Upper lobe of right lung (tissue), 1 donor: Measurements from ENCODE around the gene USP16. TPM values are rescaled to one million over a fixed set of nuclear protein-coding genes. Genes with fewer than 3 reads are reported as not detected.
A peak's percentile ranks its signal among the peaks of the same experiment; 100 is the strongest.

Experiments used
- ATAC-seq: fragments of 200-7000 bp; cut with Tn5 transposase; one replicate; pipeline ENCODE4 v1.9.1; 2020; ENCODE audit warnings: mild to moderate bottlenecking, moderate library complexity
- DNase-seq: peaks from one replicate; pipeline ENCODE4 v3.0.0-alpha.2; 2020
- H3K27ac ChIP-seq: fragments of 200-600 bp; one replicate; pipeline ENCODE4 v1.8.0; 2022
- H3K27me3 ChIP-seq: fragments of 200-600 bp; one replicate; pipeline ENCODE4 v1.8.0; 2022; ENCODE audit warnings: mild to moderate bottlenecking
- H3K36me3 ChIP-seq: fragments of 200-600 bp; one replicate; pipeline ENCODE4 v1.8.0; 2022
- H3K4me1 ChIP-seq: fragments of 200-600 bp; one replicate; pipeline ENCODE4 v1.8.0; 2022
- H3K4me3 ChIP-seq: fragments of 200-600 bp; one replicate; pipeline ENCODE4 v1.8.0; 2022; ENCODE audit warnings: mild to moderate bottlenecking
- H3K9me3 ChIP-seq: fragments of 200-600 bp; one replicate; pipeline ENCODE4 v1.8.0; 2022
- CTCF ChIP-seq: fragments of 200-600 bp; IDR thresholded peaks from one replicate; pipeline ENCODE4 v1.8.0; 2022; ENCODE audit warnings: antibody characterized with exemption
- intact Hi-C: fragments of 100-400 bp; cut with DNase I; formaldehyde crosslinking; loops from one replicate; pipeline ENCODE4 v1.11.0; 2022
- total RNA-seq: library from RNA; stranded (reverse); fragmentation: NEBNext Ultra II Directional; extraction: Animal tissue kit (Norgen Biotek cat#: 25700); gene quantifications from one replicate; pipeline ENCODE4 v1.2.1, GENCODE V29; 2021
- donor health status: DM: no; HTN: yes; CAD: no; lungs with severe emphysema.

The USP16 gene
- total RNA-seq, 1 donor from 2014 or later: 32.7 TPM

- intact Hi-C loops: no loop called here
- TF ChIP-seq CTCF: no peak
- peak overlapping the region; percentile 82 for H3K4me3 ChIP-seq
- no peaks in the 10 kb centered on the region for H3K9me3 ChIP-seq
- DNase-seq (no peak), ATAC-seq (no peak)
- no peaks in the 10 kb centered on the region for H3K36me3 ChIP-seq
- H3K27ac ChIP-seq: peak overlapping the region; percentile 78
- no peaks in the 10 kb centered on the region for H3K27me3 ChIP-seq
- H3K4me1 ChIP-seq: peaks cover 14% of the 10 kb centered on the region
Observed at GRCh38 chr21:28991861-28992525, 32.5 kb upstream of the USP16 start.

GRCh38 chr21:28992526-28993292 is 31.8 kb upstream of the USP16 start, which contains the start of gene LTN1:
Gene LTN1, minus strand, starts transcription at chr21:28992877. Its CDS starts 72 bp downstream, at chr21:28992805.
- intact Hi-C loops: no loop called here
- Histone ChIP-seq H3K36me3 (no peaks in the 10 kb centered on the region), H3K27me3 (no peaks in the 10 kb centered on the region), H3K9me3 (no peaks in the 10 kb centered on the region), H3K4me3 (peak within 1 kb of the TSS; percentile 82), H3K4me1 (peaks cover 14% of the 10 kb centered on the region), H3K27ac (peak within 1 kb of the TSS; percentile 78)
- ATAC-seq (peak; percentile 100), DNase-seq (peak; percentile 98)
- no peak for TF ChIP-seq CTCF

- DNase-seq: no peak
- no peaks in the 10 kb centered on the region for H3K27me3 ChIP-seq
- intact Hi-C loops: no loop called here
- peak overlapping the region; percentile 78 for H3K27ac ChIP-seq
- H3K4me3 ChIP-seq: peak overlapping the region; percentile 82
- peaks cover 14% of the 10 kb centered on the region for H3K4me1 ChIP-seq
- no peak for ATAC-seq
- no peaks in the 10 kb centered on the region for H3K9me3 ChIP-seq
- TF ChIP-seq CTCF: no peak
- no peaks in the 10 kb centered on the region for H3K36me3 ChIP-seq
Observed at GRCh38 chr21:28993293-28993629, 31.2 kb upstream of the USP16 start.

- DNase-seq: peak; percentile 98
- Histone ChIP-seq H3K9me3 (no peaks in the 10 kb centered on the region), H3K27ac (peak overlapping the region; percentile 97), H3K27me3 (no peaks in the 10 kb centered on the region), H3K4me3 (peak overlapping the region; percentile 72), H3K4me1 (peaks cover 5% of the 10 kb centered on the region), H3K36me3 (peaks cover 9% of the 10 kb centered on the region)
- ATAC-seq: peak; percentile 100
- intact Hi-C loops: no loop called here
- TF ChIP-seq CTCF: no peak
Observed at GRCh38 chr21:29002442-29003144, 21.9 kb upstream of the USP16 start.

- Histone ChIP-seq H3K4me1 (peaks cover 5% of the 10 kb centered on the region), H3K36me3 (peaks cover 23% of the 10 kb centered on the region), H3K9me3 (no peaks in the 10 kb centered on the region), H3K27me3 (no peaks in the 10 kb centered on the region), H3K4me3 (no peak overlapping the region), H3K27ac (no peak overlapping the region)
- intact Hi-C loops: no loop called here
- ATAC-seq: no peak
- TF ChIP-seq CTCF: no peak
- no peak for DNase-seq
Observed at GRCh38 chr21:29005696-29006095, 18.8 kb upstream of the USP16 start.
